Immature natural killer cell (primary cell): Measurements from ENCODE around the gene OGDH. TPM values are rescaled to one million over a fixed set of nuclear protein-coding genes. Genes with fewer than 3 reads are reported as not detected.
A peak's percentile ranks its signal among the peaks of the same experiment; 100 is the strongest.
"Not testable (repeated sequence)": the region's sequence is repeated elsewhere in the genome, so short reads cannot be mapped to it uniquely, and the experiment has no call there.

Experiments used
- DNase-seq, 3 donors: peaks; one replicate each; pipeline ENCODE4 v3.0.0; 2022; ENCODE audit warnings: mixed read lengths in 1 of 3
- H3K27ac Mint-ChIP-seq, 6 donors: one replicate each; pipeline ENCODE4 v1.8.0; 2020; ENCODE audit warnings: mixed read lengths in 6 of 6, mild to moderate bottlenecking in 5 of 6, inconsistent platforms in 4 of 6, moderate library complexity in 3 of 6
- H3K27me3 Mint-ChIP-seq, 3 donors: one replicate each; pipeline ENCODE4 v1.8.0; 2020 to 2021; ENCODE audit warnings: low read depth in 3 of 3, mild to moderate bottlenecking in 3 of 3, mixed read lengths in 3 of 3, moderate library complexity in 3 of 3, inconsistent platforms in 1 of 3
- H3K36me3 Mint-ChIP-seq, 3 donors: one replicate each; pipeline ENCODE4 v1.8.0; 2020; ENCODE audit warnings: mixed read lengths in 3 of 3, inconsistent platforms in 2 of 3, mild to moderate bottlenecking in 2 of 3
- H3K4me1 Mint-ChIP-seq, 2 donors: one replicate each; pipeline ENCODE4 v1.8.0; 2020; ENCODE audit warnings: inconsistent platforms in 2 of 2, mild to moderate bottlenecking in 2 of 2, mixed read lengths in 2 of 2, moderate library complexity in 1 of 2
- H3K4me3 Mint-ChIP-seq, 5 donors: one replicate each; pipeline ENCODE4 v1.8.0; 2020; ENCODE audit warnings: mild to moderate bottlenecking in 5 of 5, mixed read lengths in 5 of 5, inconsistent platforms in 3 of 5, moderate library complexity in 3 of 5
- H3K9me3 Mint-ChIP-seq, 6 donors: one replicate each; pipeline ENCODE4 v1.8.0; 2020; ENCODE audit warnings: mild to moderate bottlenecking in 6 of 6, mixed read lengths in 6 of 6, inconsistent platforms in 4 of 6, moderate library complexity in 3 of 6
- polyA plus RNA-seq, 3 donors: library from polyadenylated mRNA; unstranded; fragments of 300-500 nt; fragmentation: Illumina TruSeq; gene quantifications; one replicate each; pipeline ENCODE4 v1.2.3, GENCODE V29; 2021

Gene OGDH
- polyA plus RNA-seq, 3 donors from 2014 or later: 24.3 to 44.4 (median 32.8) TPM

DNA sequence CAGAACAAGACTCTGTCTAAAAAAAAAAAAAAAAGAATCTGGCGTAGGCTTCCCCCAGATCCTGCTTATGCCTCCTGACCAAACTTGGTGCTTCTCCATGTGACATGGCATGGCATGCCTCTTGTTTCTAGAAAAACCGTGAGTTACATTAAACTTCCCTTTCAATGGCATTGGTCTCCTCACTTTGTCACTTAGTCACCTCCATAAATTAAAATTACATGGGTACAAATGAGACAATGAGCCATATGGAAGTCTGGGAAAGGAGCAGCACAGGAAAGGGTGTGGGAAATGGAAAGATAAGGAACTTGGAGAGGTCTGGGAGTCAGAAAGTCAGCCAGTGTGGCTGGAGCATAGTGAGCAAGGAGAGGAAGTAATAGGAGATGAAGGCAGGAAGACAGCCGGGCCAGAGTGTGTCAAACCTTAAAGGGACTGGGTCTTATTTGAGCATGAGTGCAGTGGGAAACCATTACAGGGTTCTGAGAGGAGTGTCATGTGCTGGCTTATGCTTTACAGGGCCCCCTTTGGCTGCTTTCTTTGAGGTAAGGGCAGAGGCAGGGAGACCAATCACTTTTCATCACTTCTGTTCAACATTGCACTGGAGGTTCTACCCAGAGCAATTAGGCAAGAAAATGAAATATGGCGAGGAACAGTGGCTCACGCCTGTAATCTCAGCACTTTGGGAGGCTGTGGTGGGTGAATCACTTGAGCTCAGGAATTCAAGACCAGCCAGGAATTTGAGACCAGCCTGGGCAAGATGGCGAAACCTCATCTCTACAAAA lies 120.9 kb downstream of the OGDH start:
- DNase-seq: no peak
- H3K4me1 Mint-ChIP-seq: no peaks in the 10 kb centered on the region
- no peak overlapping the region for H3K27ac Mint-ChIP-seq
- H3K9me3 Mint-ChIP-seq: no peaks in the 10 kb centered on the region
- peaks cover 0 to 5% (median 3%) of the 10 kb centered on the region in 3 donors for H3K27me3 Mint-ChIP-seq
- no peak overlapping the region for H3K4me3 Mint-ChIP-seq
- H3K36me3 Mint-ChIP-seq: no peaks in the 10 kb centered on the region

DNA sequence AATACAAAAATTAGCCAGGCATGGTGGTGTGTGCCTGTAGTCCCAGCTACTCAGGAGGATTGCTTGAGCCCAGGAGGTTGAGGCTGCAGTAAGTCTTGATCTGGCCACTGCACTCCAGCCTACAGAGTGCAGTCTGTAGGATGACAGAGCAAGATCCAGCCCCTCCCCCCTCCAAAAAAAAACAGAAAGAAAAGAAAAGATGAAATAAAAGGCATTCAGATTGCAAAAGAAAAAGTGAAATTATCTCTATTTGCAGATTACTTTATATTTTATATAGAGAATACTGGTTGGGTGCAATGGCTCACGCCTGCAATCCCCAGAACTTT lies 121.5 kb downstream of the OGDH start:
- H3K9me3 Mint-ChIP-seq: no peaks in the 10 kb centered on the region
- H3K4me1 Mint-ChIP-seq: no peaks in the 10 kb centered on the region
- H3K4me3 Mint-ChIP-seq: no peak overlapping the region
- H3K27me3 Mint-ChIP-seq: peaks cover 0 to 5% (median 3%) of the 10 kb centered on the region in 3 donors
- H3K36me3 Mint-ChIP-seq: no peaks in the 10 kb centered on the region
- no peak overlapping the region for H3K27ac Mint-ChIP-seq
- no peak for DNase-seq

DNA sequence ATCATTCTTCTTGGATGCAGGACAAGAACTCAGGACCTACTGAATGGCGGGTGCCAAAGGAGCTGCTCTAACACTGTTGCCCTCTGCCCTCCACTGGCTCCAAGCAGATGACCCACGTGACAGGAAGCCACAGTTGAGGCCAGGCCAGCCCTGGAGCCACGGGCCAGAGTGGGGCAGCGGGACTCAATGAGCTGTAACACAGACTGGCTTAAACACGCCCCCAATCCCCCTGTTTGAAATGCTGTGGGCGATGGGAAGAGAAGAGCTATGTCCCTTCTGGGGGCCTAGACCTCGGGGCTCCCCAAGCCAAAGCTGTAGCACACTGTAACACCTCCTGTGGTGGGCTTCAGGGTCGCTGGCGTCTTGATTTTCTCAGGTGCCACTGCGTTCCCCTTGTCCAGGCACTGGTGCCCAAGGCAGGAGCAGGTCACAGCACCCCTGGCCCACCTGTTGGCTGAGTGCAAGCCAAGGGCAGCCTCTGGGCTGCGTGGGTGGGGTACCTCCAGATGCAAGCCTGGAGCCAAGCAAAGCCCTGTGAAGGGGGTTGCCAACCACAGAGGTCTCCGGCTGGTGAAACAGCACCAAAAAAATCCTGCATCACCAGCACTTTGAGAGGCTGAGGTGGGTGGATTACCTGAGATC lies 123.6 kb downstream of the OGDH start:
- no peak overlapping the region for H3K27ac Mint-ChIP-seq
- no peak overlapping the region for H3K4me3 Mint-ChIP-seq
- peaks cover 0 to 3% (median 2%) of the 10 kb centered on the region in 3 donors for H3K27me3 Mint-ChIP-seq
- no peaks in the 10 kb centered on the region for H3K4me1 Mint-ChIP-seq
- DNase-seq: no peak
- no peaks in the 10 kb centered on the region for H3K9me3 Mint-ChIP-seq
- no peaks in the 10 kb centered on the region for H3K36me3 Mint-ChIP-seq

DNA sequence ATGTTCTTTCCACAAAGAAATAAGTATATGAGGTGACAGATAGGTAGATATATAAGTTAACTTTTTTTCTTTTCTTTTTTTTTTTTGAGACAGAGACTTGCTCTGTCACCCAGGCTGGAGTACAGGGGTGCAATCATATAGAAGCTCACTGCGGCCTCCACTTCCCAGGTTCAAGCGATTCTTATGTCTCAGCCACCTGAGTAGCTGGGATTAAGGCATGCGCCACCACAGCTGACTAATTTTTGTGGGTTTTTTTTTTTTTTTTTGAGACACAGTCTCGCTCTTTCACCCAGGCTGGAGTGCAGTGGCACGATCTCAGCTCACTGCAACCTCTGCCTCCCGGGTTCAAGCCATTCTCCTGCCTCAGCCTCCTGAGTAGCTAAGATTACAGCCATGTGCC lies 126.5 kb downstream of the OGDH start:
- DNase-seq, H3K4me3 Mint-ChIP-seq, H3K27me3 Mint-ChIP-seq, H3K4me1 Mint-ChIP-seq, H3K9me3 Mint-ChIP-seq, H3K36me3 Mint-ChIP-seq, H3K27ac Mint-ChIP-seq: not testable (repeated sequence)

- DNase-seq: no peak
- Mint-ChIP-seq H3K36me3 (no peaks in the 10 kb centered on the region), H3K9me3 (no peaks in the 10 kb centered on the region), H3K27me3 (peaks cover 0 to 4% (median 0%) of the 10 kb centered on the region in 3 donors), H3K27ac (no peak overlapping the region), H3K4me3 (no peak overlapping the region), H3K4me1 (peaks cover 0 to 6% of the 10 kb centered on the region in 2 donors)
Observed at GRCh38 chr7:44733708-44734481, 127.5 kb downstream of the OGDH start.

GRCh38 chr7:44735403-44736165 lies 129.2 kb downstream of the OGDH start:
- no peaks in the 10 kb centered on the region for H3K9me3 Mint-ChIP-seq
- H3K4me1 Mint-ChIP-seq: peaks cover 0 to 6% of the 10 kb centered on the region in 2 donors
- no peak for DNase-seq
- peaks cover 0 to 3% (median 0%) of the 10 kb centered on the region in 3 donors for H3K27me3 Mint-ChIP-seq
- no peaks in the 10 kb centered on the region for H3K36me3 Mint-ChIP-seq
- H3K27ac Mint-ChIP-seq: no peak overlapping the region
- no peak overlapping the region for H3K4me3 Mint-ChIP-seq

DNA sequence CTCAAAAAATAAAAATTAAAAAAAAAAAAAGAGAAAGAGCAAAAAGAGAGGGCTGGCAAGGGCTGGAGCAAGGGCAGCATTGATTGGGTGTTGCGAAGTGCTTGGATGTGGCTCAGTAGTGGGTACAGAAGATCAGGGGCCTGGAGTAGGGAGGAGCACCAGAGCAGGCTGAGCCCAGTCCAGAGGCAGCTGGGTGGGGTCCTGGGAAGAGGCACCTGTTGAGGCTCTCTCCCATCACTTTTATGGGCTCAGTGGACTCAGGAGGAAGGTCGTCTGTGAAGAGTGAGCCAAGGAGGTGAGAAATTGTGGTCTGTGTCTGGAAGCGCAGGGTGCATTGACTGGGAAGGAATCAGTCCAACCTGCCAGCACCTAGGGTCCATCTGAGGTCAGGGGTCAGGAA lies 130.5 kb downstream of the OGDH start:
- H3K4me1 Mint-ChIP-seq: peaks cover 0 to 6% of the 10 kb centered on the region in 2 donors
- H3K9me3 Mint-ChIP-seq: no peaks in the 10 kb centered on the region
- no peak for DNase-seq
- no peak overlapping the region for H3K4me3 Mint-ChIP-seq
- peaks cover 0 to 3% (median 0%) of the 10 kb centered on the region in 3 donors for H3K27me3 Mint-ChIP-seq
- H3K27ac Mint-ChIP-seq: no peak overlapping the region
- H3K36me3 Mint-ChIP-seq: no peaks in the 10 kb centered on the region

DNA sequence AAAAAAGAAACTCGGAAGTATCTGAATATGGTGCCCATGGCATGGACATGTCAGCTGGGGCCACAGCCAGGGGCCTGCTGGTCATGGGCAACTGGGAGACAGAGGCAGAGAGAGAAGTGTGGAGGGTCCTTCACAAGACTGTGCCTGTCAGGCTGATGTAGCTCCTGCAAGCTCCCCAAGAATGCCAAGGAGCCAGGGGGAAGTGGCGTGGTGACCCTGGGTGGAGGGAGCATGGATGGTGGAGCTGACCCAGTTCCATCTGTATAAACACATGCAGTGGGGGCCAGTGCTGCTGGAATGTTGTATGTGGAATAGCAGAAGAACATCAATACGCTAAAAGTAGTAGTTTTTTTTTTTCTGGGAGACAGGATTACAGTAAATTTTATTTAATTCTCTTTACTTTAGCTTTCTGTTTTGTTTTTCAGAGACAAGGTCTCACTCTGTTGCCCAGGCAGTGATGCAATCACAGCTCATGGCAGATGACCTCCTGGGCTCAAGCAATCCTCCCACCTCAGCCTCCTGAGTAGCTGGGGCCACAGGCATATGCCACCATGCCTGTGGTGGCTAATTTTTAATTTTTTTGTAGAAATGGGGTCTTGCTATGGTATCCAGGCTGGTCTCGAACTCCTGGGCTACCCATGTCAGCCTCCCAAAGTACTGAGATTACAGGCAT lies 131.8 kb downstream of the OGDH start:
- H3K4me1 Mint-ChIP-seq: peaks cover 0 to 6% of the 10 kb centered on the region in 2 donors
- H3K9me3 Mint-ChIP-seq: no peaks in the 10 kb centered on the region
- H3K27me3 Mint-ChIP-seq: peaks cover 0 to 3% (median 0%) of the 10 kb centered on the region in 3 donors
- H3K27ac Mint-ChIP-seq: no peak overlapping the region
- no peak overlapping the region for H3K4me3 Mint-ChIP-seq
- H3K36me3 Mint-ChIP-seq: no peaks in the 10 kb centered on the region
- no peak for DNase-seq

GRCh38 chr7:44738876-44739665 lies 132.6 kb downstream of the OGDH start:
- H3K4me3 Mint-ChIP-seq: no peak overlapping the region

GRCh38 chr7:44740055-44740454 lies 133.6 kb downstream of the OGDH start:
- Mint-ChIP-seq H3K4me1 (peaks cover 0 to 6% of the 10 kb centered on the region in 2 donors), H3K4me3 (no peak overlapping the region), H3K27me3 (peaks cover 0 to 3% (median 3%) of the 10 kb centered on the region in 3 donors), H3K27ac (no peak overlapping the region), H3K9me3 (no peaks in the 10 kb centered on the region), H3K36me3 (no peaks in the 10 kb centered on the region)
- no peak for DNase-seq

More at GRCh38 chr7:44738876-44739665, 132.6 kb downstream of the OGDH start:
- Mint-ChIP-seq H3K27me3 (peaks cover 0 to 3% (median 3%) of the 10 kb centered on the region in 3 donors), H3K27ac (no peak overlapping the region), H3K36me3 (no peaks in the 10 kb centered on the region), H3K9me3 (no peaks in the 10 kb centered on the region), H3K4me1 (peaks cover 0 to 6% of the 10 kb centered on the region in 2 donors)
- no peak for DNase-seq

DNA sequence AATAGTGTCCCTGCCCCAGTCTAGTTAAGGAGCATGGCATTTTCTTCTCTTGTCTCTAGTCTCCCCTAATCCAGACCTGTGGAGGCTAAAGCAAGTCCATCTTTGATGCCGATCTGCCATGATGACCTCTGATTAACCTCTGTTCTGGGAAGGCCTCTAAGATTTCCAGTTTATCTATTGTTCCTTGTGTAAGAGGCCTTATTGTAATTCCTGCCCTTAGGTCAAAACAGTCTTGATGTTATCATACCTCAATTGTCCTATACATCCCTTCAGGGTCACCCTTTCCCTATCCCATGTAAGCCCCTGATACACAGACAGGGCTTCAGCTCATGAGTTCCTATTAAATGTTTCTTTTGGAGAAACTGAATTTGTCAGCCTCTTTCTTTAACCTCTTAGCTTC lies 137.3 kb downstream of the OGDH start:
- Mint-ChIP-seq H3K27me3 (peaks cover 0 to 3% (median 0%) of the 10 kb centered on the region in 3 donors), H3K4me3 (no peak overlapping the region), H3K9me3 (no peaks in the 10 kb centered on the region), H3K36me3 (no peaks in the 10 kb centered on the region), H3K27ac (no peak overlapping the region), H3K4me1 (peaks cover 6 to 8% of the 10 kb centered on the region in 2 donors)
- DNase-seq: no peak

DNA sequence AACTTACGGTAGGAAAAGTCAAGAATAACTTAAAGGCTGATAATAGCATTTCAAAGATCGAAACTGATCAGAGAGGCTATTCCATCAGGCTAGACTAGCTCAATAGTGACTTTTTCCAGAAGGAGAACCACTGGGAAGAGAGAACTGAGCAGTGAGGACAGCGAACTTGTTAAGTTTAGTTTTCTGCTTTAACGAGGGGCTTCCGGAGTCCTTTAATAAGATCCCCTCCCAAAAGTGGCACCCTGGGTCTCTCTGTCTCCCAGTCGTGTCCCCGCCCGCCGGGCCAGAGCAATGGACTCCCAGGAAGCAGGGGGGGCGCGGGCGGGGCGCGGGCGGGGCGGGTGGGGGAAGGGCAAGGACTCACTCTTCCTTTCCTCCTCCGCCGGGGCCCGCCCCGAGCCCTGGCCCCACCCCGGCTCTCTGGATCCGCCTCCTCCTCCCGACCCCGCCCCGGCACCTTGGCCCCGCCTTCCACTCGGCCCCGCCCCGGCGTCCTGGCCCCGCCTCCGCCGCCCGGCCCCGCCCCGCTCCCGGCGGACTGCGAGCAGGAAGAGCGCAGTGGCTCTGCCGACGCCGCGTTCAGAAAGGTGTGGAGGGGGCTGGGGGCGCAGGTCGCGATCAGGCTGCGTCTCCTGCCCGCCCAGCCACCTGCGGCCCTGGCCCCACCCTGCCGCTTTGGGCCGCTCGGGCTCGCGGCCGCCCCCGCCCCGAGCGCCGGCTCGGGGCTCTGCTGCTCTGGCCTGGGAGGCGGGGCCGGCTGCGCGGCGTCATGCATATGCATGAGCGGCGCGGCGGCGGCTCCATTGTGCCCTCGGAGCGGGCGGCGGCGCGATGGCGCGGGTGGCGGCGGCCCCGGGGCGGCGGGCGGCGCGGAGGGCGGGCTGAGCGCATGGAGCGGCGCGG lies 141.9 kb downstream of the OGDH start, which contains the start of gene ZMIZ2:
ZMIZ2 (plus strand) TSS at position 803 of the 903 bp plus-strand sequence. CDS start 7,403 bp downstream, outside the sequence.
- Mint-ChIP-seq H3K4me3 (peak within 1 kb of the TSS; percentile 85 to 88 (median 86)), H3K9me3 (no peaks in the 10 kb centered on the region), H3K27me3 (peaks cover 3 to 5% (median 3%) of the 10 kb centered on the region in 3 donors), H3K36me3 (no peaks in the 10 kb centered on the region), H3K27ac (peak within 1 kb of the TSS; percentile 64 to 88 (median 83)), H3K4me1 (peaks cover 34 to 40% of the 10 kb centered on the region in 2 donors)
- DNase-seq: peak; percentile 89 to 92 (median 92)
